NT2/D1 (cell line): ENCODE results near the gene LRRC2.

ENCODE experiments used
- SUZ12 ChIP-seq: IDR thresholded peaks from 2 replicates; pipeline ENCODE4 v1.6.1; 2011; ENCODE audit not compliant: insufficient read length, insufficient read depth; ENCODE audit errors: extremely low read depth
- YY1 ChIP-seq: IDR thresholded peaks from 2 replicates; pipeline ENCODE4 v1.6.1; 2011; ENCODE audit not compliant: insufficient read length, insufficient read depth
- ZNF274 ChIP-seq: IDR thresholded peaks from 2 replicates; pipeline ENCODE4 v1.6.1; 2011; ENCODE audit warnings: mild to moderate bottlenecking, low read depth, low read length

- TF ChIP-seq YY1 (no peak), ZNF274 (no peak), SUZ12 (no peak)
Observed at GRCh38 chr3:46469680-46470357, 96.3 kb downstream of the LRRC2 start.
